HG02678 (cell line): Measurements from ENCODE around the gene DOK7.
"Not testable (repeated sequence)": the region's sequence is repeated elsewhere in the genome, so short reads cannot be mapped to it uniquely, and the experiment has no call there.

Experiments
- ATAC-seq: cut with Tn5 transposase; IDR thresholded peaks from one replicate; pipeline ENCODE4 v1.9.1; 2021; ENCODE audit warnings: mild to moderate bottlenecking, moderate library complexity; ENCODE audit not compliant: unreplicated experiment

DOK7 gene

GRCh38 chr4:3531318-3531878 lies 68.3 kb downstream of the DOK7 start:
- no peak for ATAC-seq

GRCh38 chr4:3531879-3532750 lies 69.0 kb downstream of the DOK7 start, which contains the start of gene LRPAP1:
TSS of gene LRPAP1 (minus strand) at chr4:3532422. CDS start at chr4:3532412, 10 bp downstream.
- ATAC-seq: peak; percentile 83

- no peak for ATAC-seq
These were observed 69.8 kb downstream of the DOK7 start for GRCh38 chr4:3532751-3533422.

GRCh38 chr4:3533423-3533820 lies 70.3 kb downstream of the DOK7 start:
- no peak for ATAC-seq

GRCh38 chr4:3535812-3536211 lies 72.7 kb downstream of the DOK7 start:
- ATAC-seq: not testable (repeated sequence)

GRCh38 chr4:3538906-3539305 lies 75.8 kb downstream of the DOK7 start:
- ATAC-seq: not testable (repeated sequence)

GRCh38 chr4:3543415-3543814 lies 80.3 kb downstream of the DOK7 start:
- not testable (repeated sequence) for ATAC-seq
